Smooth muscle cell (in vitro differentiated cells): ENCODE data around the gene C1QTNF1. TPM values are rescaled to one million over a fixed set of nuclear protein-coding genes. Genes with fewer than 3 reads are reported as not detected.

Experiments
- DNase-seq: peaks from one replicate; lab custom pipeline; 2025; ENCODE audit not compliant: unreplicated experiment; lab: John Stamatoyannopoulos, UW
- H2AFZ ChIP-seq: fragments of 200-600 bp; sonication (generic); 2 replicates; pipeline ENCODE4 v1.6.0; 2016; ENCODE audit warnings: antibody characterized with exemption, low read depth, mild to moderate bottlenecking
- H3F3A ChIP-seq: fragments of 200-600 bp; sonication (generic); 2 replicates; pipeline ENCODE4 v1.6.0; 2017; ENCODE audit warnings: antibody characterized with exemption, low read depth
- H3K27ac ChIP-seq: fragments of 200-600 bp; sonication (generic); 2 replicates; pipeline ENCODE4 v1.5.1; 2016; ENCODE audit warnings: low read depth, mild to moderate bottlenecking
- H3K27me3 ChIP-seq: fragments of 200-600 bp; sonication (generic); 2 replicates; pipeline ENCODE4 v1.6.1; 2016; ENCODE audit warnings: low read depth, mild to moderate bottlenecking
- H3K36me3 ChIP-seq: fragments of 200-600 bp; sonication (generic); 2 replicates; pipeline ENCODE4 v1.5.1; 2016; ENCODE audit warnings: low read depth
- H3K4me1 ChIP-seq: fragments of 200-600 bp; sonication (generic); 2 replicates; pipeline ENCODE4 v1.5.1; 2016; ENCODE audit warnings: low read depth
- H3K4me2 ChIP-seq: fragments of 200-600 bp; sonication (generic); 2 replicates; pipeline ENCODE4 v1.6.0; 2016; ENCODE audit warnings: mild to moderate bottlenecking
- H3K4me3 ChIP-seq: fragments of 200-600 bp; sonication (generic); 2 replicates; pipeline ENCODE4 v1.5.1; 2016; ENCODE audit warnings: mild to moderate bottlenecking
- H3K79me2 ChIP-seq: fragments of 200-600 bp; sonication (generic); 2 replicates; pipeline ENCODE4 v1.6.0; 2016; ENCODE audit warnings: low read depth, mild to moderate bottlenecking
- H3K9ac ChIP-seq: fragments of 200-600 bp; sonication (generic); 2 replicates; pipeline ENCODE4 v1.6.0; 2016; ENCODE audit warnings: low read depth
- H3K9me3 ChIP-seq: fragments of 200-600 bp; sonication (generic); replicated peaks from 2 replicates; pipeline ENCODE4 v1.5.1; 2016; ENCODE audit warnings: low read depth
- H4K20me1 ChIP-seq: fragments of 200-600 bp; sonication (generic); 2 replicates; pipeline ENCODE4 v1.6.0; 2016; ENCODE audit warnings: low read depth
- WGBS: methylation state at CpG from one replicate; pipeline ENCODE4 v1.1.7; 2016; ENCODE audit warnings: low lambda C conversion rate; 5-methylcytosine and 5-hydroxymethylcytosine counted together
- polyA plus RNA-seq: library from polyadenylated mRNA; unstranded; fragments of >200 nt; fragmentation: Nextera tagmentation; extraction: Ambion mirVana; gene quantifications from 2 replicates; pipeline ENCODE4 v1.2.1, GENCODE V29; 2016
- total RNA-seq: library from RNA; depleted of rRNA; stranded (reverse); fragments of >200 nt; gene quantifications from 2 replicates; pipeline ENCODE4 v1.2.3, GENCODE V29; 2014
- TF ChIP-seq, protein P1 (sequence below): fragments of 200-600 bp; sonication (generic); IDR thresholded peaks from 2 replicates; pipeline ENCODE4 v1.5.1; 2017; ENCODE audit warnings: borderline replicate concordance, mild to moderate bottlenecking, antibody characterized with exemption; ENCODE audit not compliant: insufficient read depth, poor library complexity, severe bottlenecking

The C1QTNF1 gene
- total and polyA plus RNA-seq, 2 experiments from 2014 or later, result 5.7 to 9.4 TPM

DNA sequence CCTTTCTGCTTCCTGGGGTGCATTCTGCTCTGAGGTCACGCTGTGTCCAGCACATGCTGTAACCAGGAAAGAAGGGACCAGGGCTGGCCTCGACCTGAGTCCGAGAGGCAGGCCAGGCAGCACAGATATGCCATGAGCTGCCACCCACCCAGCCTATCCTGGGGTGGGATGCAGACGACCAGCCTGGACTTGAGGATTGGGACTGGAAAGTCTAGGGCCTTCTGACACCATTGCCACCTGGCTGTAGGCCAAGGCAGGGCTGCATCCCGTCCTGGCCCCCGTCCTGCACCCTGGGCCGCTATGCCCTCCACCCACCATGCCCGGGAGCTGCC, 65.0 kb downstream of the C1QTNF1 start:
- Histone ChIP-seq H2AFZ (no peak overlapping the region), H3K4me3 (no peak overlapping the region), H3F3A (no peaks in the 10 kb centered on the region), H3K36me3 (no peaks in the 10 kb centered on the region), H3K9ac (no peak overlapping the region), H4K20me1 (peaks cover 20% of the 10 kb centered on the region), H3K27ac (no peak overlapping the region), H3K4me2 (no peak overlapping the region), H3K4me1 (no peaks in the 10 kb centered on the region), H3K79me2 (no peaks in the 10 kb centered on the region), H3K27me3 (no peaks in the 10 kb centered on the region), H3K9me3 (no peaks in the 10 kb centered on the region)
- no peak for DNase-seq
- WGBS, result 96% methylated on average over 7 of the region's 8 CpGs
- TF ChIP-seq, protein P1, sequence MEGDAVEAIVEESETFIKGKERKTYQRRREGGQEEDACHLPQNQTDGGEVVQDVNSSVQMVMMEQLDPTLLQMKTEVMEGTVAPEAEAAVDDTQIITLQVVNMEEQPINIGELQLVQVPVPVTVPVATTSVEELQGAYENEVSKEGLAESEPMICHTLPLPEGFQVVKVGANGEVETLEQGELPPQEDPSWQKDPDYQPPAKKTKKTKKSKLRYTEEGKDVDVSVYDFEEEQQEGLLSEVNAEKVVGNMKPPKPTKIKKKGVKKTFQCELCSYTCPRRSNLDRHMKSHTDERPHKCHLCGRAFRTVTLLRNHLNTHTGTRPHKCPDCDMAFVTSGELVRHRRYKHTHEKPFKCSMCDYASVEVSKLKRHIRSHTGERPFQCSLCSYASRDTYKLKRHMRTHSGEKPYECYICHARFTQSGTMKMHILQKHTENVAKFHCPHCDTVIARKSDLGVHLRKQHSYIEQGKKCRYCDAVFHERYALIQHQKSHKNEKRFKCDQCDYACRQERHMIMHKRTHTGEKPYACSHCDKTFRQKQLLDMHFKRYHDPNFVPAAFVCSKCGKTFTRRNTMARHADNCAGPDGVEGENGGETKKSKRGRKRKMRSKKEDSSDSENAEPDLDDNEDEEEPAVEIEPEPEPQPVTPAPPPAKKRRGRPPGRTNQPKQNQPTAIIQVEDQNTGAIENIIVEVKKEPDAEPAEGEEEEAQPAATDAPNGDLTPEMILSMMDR, result no peak

DNA sequence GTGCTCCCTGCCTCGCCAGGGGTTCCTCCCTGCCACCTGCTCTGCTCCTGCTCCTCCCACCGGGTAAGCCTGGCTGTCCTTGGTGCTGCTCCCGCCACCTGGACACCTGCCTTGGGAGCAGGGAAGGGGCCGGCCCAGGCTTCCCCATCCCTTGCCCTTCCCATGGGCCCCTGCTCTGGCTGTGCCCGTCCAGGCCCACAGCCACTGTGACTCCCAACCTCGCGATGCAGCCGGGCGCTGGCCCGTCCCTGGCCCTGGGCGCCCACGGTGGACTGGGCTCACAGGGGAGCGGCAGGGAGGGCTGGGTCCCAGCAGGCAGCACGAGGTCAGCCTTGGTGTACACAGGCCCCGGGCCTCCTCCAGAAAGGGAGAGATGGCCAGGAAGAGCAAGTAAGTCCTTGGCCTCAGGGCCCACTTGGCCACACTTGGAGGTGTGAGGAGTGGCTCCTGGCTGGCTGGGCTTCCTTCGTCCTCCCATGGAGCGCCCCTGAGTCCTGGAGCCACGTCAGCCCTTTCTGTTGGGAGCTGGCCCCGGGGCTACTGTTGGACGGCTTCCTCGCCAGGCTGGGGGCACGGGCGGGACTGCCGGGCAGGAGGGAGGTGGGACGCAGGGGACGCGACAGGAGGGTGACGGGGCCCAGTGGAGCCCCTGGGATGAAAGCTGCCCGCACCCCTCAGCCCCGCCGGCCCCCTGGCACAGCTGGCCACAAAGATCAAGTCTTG, 65.9 kb downstream of the C1QTNF1 start:
- TF ChIP-seq, protein P1, result no peak
- H3K9ac ChIP-seq, result no peak overlapping the region

DNA sequence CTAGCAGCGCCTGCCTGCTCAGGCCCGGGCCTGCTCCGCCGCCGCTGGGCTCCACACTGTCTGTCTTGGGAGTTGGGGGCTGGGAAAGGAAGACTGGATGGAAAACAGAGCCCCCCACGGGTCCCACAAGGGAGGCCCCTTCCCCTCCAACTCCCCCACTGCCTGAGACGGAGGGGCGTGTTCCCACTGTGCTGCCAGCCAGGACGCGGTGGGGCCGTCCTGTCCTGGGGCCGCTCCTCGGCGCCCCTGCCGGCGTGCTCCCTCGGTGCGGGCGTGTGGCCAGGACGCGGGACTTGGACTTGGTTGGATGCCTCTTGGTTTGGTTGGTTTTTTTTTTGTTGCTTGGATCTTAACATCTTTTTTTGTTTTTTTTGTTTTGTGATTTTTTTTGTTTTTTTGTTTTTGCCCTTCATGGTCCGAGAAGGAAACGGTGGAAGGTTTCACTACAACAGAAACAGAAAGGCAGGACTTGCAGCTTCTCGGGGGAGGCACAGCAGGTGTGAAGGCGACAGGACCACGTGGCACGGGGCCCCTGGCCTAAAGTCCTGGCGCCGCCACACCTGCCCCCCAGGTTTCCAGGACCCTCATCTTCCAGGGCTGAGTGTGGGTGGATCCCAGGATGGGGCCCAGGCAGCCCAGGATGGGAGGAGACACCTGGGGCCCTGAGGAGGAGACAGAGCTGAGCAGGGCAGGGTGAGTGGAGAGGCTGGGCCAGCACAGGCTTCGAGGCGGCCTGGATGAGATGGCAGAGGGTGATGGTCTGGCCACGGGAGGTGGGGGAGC, 66.7 kb downstream of the C1QTNF1 start:
- Histone ChIP-seq H3K4me2 (no peak overlapping the region), H3F3A (no peaks in the 10 kb centered on the region), H3K4me3 (no peak overlapping the region), H3K27me3 (no peaks in the 10 kb centered on the region), H3K9me3 (no peaks in the 10 kb centered on the region), H4K20me1 (peaks cover 20% of the 10 kb centered on the region), H3K79me2 (no peaks in the 10 kb centered on the region), H3K36me3 (no peaks in the 10 kb centered on the region), H3K9ac (no peak overlapping the region), H3K4me1 (no peaks in the 10 kb centered on the region), H3K27ac (no peak overlapping the region), H2AFZ (no peak overlapping the region)
- DNase-seq, result no peak
- WGBS, result 81% methylated on average over 32 of the region's 32 CpGs
- TF ChIP-seq, protein P1, result no peak

More for the DNA sequence above, 65.9 kb downstream of the C1QTNF1 start:
- H3K9me3 ChIP-seq, result no peaks in the 10 kb centered on the region
- no peaks in the 10 kb centered on the region for H3F3A ChIP-seq
- H3K27ac ChIP-seq, result no peak overlapping the region
- no peaks in the 10 kb centered on the region for H3K36me3 ChIP-seq
- H3K4me3 ChIP-seq, result no peak overlapping the region
- no peaks in the 10 kb centered on the region for H3K4me1 ChIP-seq
- no peak for DNase-seq
- H2AFZ ChIP-seq, result no peak overlapping the region
- peaks cover 20% of the 10 kb centered on the region for H4K20me1 ChIP-seq
- WGBS, result 95% methylated on average over 29 of the region's 31 CpGs
- no peaks in the 10 kb centered on the region for H3K79me2 ChIP-seq
- H3K27me3 ChIP-seq, result no peaks in the 10 kb centered on the region
- no peak overlapping the region for H3K4me2 ChIP-seq
